ENCODE results near the gene ANKAR. TPM values are rescaled to one million over a fixed set of nuclear protein-coding genes. Genes with fewer than 3 reads are reported as not detected.

The ANKAR gene
- total and polyA plus RNA-seq, 7 experiments from 2014 or later, result 3.2 to 17.9 (median 8.5) TPM

DNA sequence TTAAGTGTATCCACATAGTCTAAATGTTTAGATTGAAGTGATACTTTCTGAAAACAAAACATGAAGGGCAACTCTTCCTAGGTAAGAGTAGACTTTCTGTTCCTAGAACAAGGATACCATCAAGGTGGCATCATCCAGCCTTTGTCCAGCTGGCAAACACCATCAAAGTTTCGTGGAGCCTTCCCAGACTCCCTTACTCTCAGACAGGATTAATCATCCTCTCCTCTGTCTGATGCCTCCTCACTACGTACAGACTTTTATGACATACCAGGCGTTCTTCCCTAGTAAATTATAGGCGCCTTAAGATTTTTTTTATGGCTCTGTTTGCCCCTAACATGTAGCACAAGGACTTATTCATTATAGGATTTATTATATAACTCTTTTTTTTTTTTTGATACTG, 42.6 kb upstream of the ANKAR start:
- CTCF ChIA-PET, result interaction anchor here (1.0 kb wide), 1 partner anchor 191 kb away, joined by 3 read pairs; the partner anchor contains the start of gene WDR75
- POLR2A ChIA-PET, result interaction anchor here (1.1 kb wide), 1 partner anchor 51 kb away, joined by 7 read pairs; the partner anchor contains the start of gene SLC40A1
- intact Hi-C loops (cut with micrococcal nuclease), result loop anchor here (2.0 kb wide), 2 partner anchors 51 to 165 kb away; partner anchors contain the start of gene SLC40A1 (in 1 of the 2)
- no peak overlapping the region for H3K4me3 ChIP-seq (ENCODE audit: low read length)
- H3K36me3 Mint-ChIP-seq, result no peaks in the 10 kb centered on the region
- H3K27me3 ChIP-seq (ENCODE audit: control insufficient read depth in 2 of 2, insufficient read depth in 2 of 2, low read length in 2 of 2), result no peaks in the 10 kb centered on the region
- no peak for ATAC-seq
- no peak overlapping the region for H3K27ac ChIP-seq (ENCODE audit: low read depth, low read length)
- H3K4me3 Mint-ChIP-seq, result no peak overlapping the region
- no peak for DNase-seq
- peaks cover 0 to 4% of the 10 kb centered on the region in 2 donors for H3K4me1 ChIP-seq (ENCODE audit: control insufficient read depth in 2 of 2, insufficient read depth in 2 of 2, low read length in 2 of 2)
- no peak overlapping the region for H3K27ac Mint-ChIP-seq
- H3K4me1 Mint-ChIP-seq, result peaks cover 0 to 16% (median 3%) of the 10 kb centered on the region in 7 donors
- no peaks in the 10 kb centered on the region for H3K9me3 Mint-ChIP-seq
- H3K9me3 ChIP-seq (ENCODE audit: control insufficient read depth in 2 of 3, low read length in 3 of 3), result no peaks in the 10 kb centered on the region
- H3K27me3 Mint-ChIP-seq, result peaks cover 0 to 3% (median 0%) of the 10 kb centered on the region in 5 donors
- H3K36me3 ChIP-seq (ENCODE audit: control insufficient read depth in 2 of 3, insufficient read depth in 3 of 3, low read length in 3 of 3), result no peaks in the 10 kb centered on the region

- peaks cover 0 to 12% (median 3%) of the 10 kb centered on the region in 7 donors for H3K4me1 Mint-ChIP-seq
- Histone ChIP-seq H3K27ac (ENCODE audit: low read depth, low read length) (no peak overlapping the region), H3K9me3 (ENCODE audit: control insufficient read depth in 2 of 3, low read length in 3 of 3) (no peaks in the 10 kb centered on the region), H3K4me3 (ENCODE audit: low read length) (no peak overlapping the region), H3K27me3 (ENCODE audit: control insufficient read depth in 2 of 2, insufficient read depth in 2 of 2, low read length in 2 of 2) (no peaks in the 10 kb centered on the region), H3K36me3 (ENCODE audit: control insufficient read depth in 2 of 3, insufficient read depth in 3 of 3, low read length in 3 of 3) (no peaks in the 10 kb centered on the region), H3K4me1 (ENCODE audit: control insufficient read depth in 2 of 2, insufficient read depth in 2 of 2, low read length in 2 of 2) (no peaks in the 10 kb centered on the region)
- H3K36me3 Mint-ChIP-seq, result no peaks in the 10 kb centered on the region
- no peak overlapping the region for H3K4me3 Mint-ChIP-seq
- ChIA-PET POLR2A (interaction anchor here (1.9 kb wide), 1 partner anchor 25 kb away, joined by 6 read pairs; no protein-coding TSS in a partner anchor), CTCF (interaction anchor here (0.7 to 1.1 kb wide), 3 partner anchors 26 to 169 kb away, joined by 3 read pairs; no protein-coding TSS in a partner anchor)
- no peaks in the 10 kb centered on the region for H3K9me3 Mint-ChIP-seq
- intact Hi-C loops (cut with micrococcal nuclease), result loop anchor here (1.0 to 2.0 kb wide), 4 partner anchors 53 to 539 kb away; partner anchors contain the start of gene SLC40A1 (in 1 of the 2)
- H3K27me3 Mint-ChIP-seq, result peaks cover 0 to 3% (median 0%) of the 10 kb centered on the region in 5 donors
- no peak overlapping the region for H3K27ac Mint-ChIP-seq
- DNase-seq (peak in 5 of 9 donors; percentile 23 to 39 (median 31)), ATAC-seq (peak; percentile 52)
These were observed 41.1 kb upstream of the ANKAR start for GRCh38 chr2:189633392-189633811.

DNA sequence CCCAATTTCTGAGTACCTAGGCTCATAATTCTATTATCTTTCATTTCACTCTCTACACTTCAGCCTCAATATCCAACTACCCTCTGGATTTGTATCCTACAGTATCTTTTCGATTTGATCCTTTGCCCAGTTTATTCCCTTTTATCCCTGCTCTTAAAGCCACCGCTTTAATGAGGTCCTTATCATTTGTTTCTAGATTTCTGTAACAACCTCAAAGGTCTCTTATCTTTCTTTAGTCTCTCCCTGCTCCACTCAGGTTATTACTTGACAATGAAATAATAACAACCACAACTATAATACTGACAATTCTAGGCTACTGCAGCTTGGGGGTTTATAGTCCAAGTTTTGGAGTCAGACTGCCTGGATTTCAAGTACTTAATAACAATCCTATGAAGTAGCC, 39.1 kb upstream of the ANKAR start:
- Mint-ChIP-seq H3K4me3 (no peak overlapping the region), H3K27ac (no peak overlapping the region), H3K9me3 (no peaks in the 10 kb centered on the region), H3K36me3 (no peaks in the 10 kb centered on the region), H3K4me1 (peaks cover 0 to 9% (median 0%) of the 10 kb centered on the region in 7 donors), H3K27me3 (peaks cover 0 to 3% (median 0%) of the 10 kb centered on the region in 5 donors)
- Histone ChIP-seq H3K27ac (ENCODE audit: low read depth, low read length) (no peak overlapping the region), H3K4me3 (ENCODE audit: low read length) (no peak overlapping the region), H3K9me3 (ENCODE audit: control insufficient read depth in 2 of 3, low read length in 3 of 3) (no peaks in the 10 kb centered on the region), H3K36me3 (ENCODE audit: control insufficient read depth in 2 of 3, insufficient read depth in 3 of 3, low read length in 3 of 3) (no peaks in the 10 kb centered on the region), H3K27me3 (ENCODE audit: control insufficient read depth in 2 of 2, insufficient read depth in 2 of 2, low read length in 2 of 2) (no peaks in the 10 kb centered on the region), H3K4me1 (ENCODE audit: control insufficient read depth in 2 of 2, insufficient read depth in 2 of 2, low read length in 2 of 2) (no peaks in the 10 kb centered on the region)
- POLR2A ChIA-PET, result interaction anchor here (0.6 to 1.9 kb wide), 2 partner anchors 23 to 1290 kb away, joined by 4 to 6 read pairs; no protein-coding TSS in a partner anchor
- ATAC-seq, result no peak
- intact Hi-C loops (cut with micrococcal nuclease), result no loop called here
- no peak for DNase-seq
- CTCF ChIA-PET, result interaction anchor here (0.8 to 0.9 kb wide), 2 partner anchors 12 to 83 kb away, joined by 3 read pairs; no protein-coding TSS in a partner anchor

DNA sequence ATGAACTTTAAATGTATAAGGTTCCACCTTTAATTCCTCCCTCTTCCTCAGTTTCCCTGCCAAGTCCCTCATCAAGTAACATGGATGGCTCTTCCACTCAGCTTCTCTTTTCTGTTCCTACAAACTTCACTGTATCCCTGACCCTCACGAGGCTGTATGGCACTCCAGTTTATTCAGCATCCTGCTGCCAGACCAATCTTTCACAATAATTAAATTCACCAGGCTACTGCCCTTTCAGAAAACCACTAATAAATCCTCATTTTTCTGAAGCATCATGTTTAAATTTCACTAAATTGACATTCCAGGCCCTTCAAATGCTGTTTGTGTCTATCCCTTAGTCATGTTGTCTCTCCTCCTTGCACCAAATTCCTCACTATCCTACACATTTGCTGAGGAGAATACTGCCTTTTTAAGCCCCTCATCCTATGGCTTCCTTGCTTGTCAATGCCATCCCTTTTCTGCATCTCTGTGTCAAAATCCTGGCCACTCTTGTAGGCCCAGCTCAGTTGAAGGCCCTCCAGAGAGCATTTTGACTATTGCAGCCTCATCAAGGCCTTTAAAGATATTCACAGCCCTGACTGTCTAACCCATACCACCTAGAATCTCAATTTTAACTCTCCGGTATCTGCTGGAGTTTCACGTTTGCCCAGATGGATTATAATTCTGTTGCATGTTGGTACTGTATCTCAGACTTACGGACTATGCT, 36.0 kb upstream of the ANKAR start:
- Mint-ChIP-seq H3K27ac (no peak overlapping the region), H3K4me1 (peaks cover 0 to 2% (median 0%) of the 10 kb centered on the region in 7 donors), H3K27me3 (peaks cover 0 to 3% (median 0%) of the 10 kb centered on the region in 5 donors), H3K4me3 (no peak overlapping the region), H3K9me3 (peaks cover 0 to 5% (median 0%) of the 10 kb centered on the region in 11 donors), H3K36me3 (no peaks in the 10 kb centered on the region)
- ChIA-PET CTCF (no interaction called here), POLR2A (no interaction called here)
- Histone ChIP-seq H3K4me1 (ENCODE audit: control insufficient read depth in 2 of 2, insufficient read depth in 2 of 2, low read length in 2 of 2) (no peaks in the 10 kb centered on the region), H3K27ac (ENCODE audit: low read depth, low read length) (no peak overlapping the region), H3K9me3 (ENCODE audit: control insufficient read depth in 2 of 3, low read length in 3 of 3) (no peaks in the 10 kb centered on the region), H3K27me3 (ENCODE audit: control insufficient read depth in 2 of 2, insufficient read depth in 2 of 2, low read length in 2 of 2) (no peaks in the 10 kb centered on the region), H3K36me3 (ENCODE audit: control insufficient read depth in 2 of 3, insufficient read depth in 3 of 3, low read length in 3 of 3) (no peaks in the 10 kb centered on the region), H3K4me3 (ENCODE audit: low read length) (no peak overlapping the region)
- intact Hi-C loops (cut with micrococcal nuclease), result no loop called here
- no peak for ATAC-seq
- no peak for DNase-seq

DNA sequence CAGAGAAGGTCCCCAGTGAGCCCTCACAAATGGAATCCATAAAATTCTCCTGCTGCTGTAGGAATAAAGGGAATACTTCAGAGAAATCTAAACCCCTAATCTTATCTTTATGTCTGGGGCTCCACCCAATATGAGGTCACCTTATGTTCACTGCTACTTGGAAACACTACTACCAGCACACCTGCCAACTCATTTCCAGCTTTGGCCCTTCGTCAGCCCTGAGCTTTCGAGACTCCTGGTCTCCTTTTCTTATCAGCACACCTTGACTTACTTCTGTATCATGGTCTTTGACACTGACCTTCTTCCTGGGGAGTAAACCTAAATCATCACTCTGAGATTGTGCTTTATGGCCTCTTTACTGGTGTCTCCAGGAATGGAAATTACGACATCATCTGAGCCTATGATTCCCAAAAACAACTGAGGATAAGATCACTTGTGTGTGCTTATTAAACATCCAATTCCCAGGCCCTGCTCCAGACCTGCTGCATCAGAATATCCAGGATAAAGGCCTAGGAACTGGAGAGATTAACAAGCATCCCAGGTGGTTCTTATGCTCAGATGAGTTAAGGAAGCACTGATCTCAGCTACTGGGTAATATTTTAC, 35.4 kb upstream of the ANKAR start:
- DNase-seq, result no peak
- Histone ChIP-seq H3K9me3 (ENCODE audit: control insufficient read depth in 2 of 3, low read length in 3 of 3) (no peaks in the 10 kb centered on the region), H3K4me1 (ENCODE audit: control insufficient read depth in 2 of 2, insufficient read depth in 2 of 2, low read length in 2 of 2) (no peaks in the 10 kb centered on the region), H3K4me3 (ENCODE audit: low read length) (no peak overlapping the region), H3K27me3 (ENCODE audit: control insufficient read depth in 2 of 2, insufficient read depth in 2 of 2, low read length in 2 of 2) (no peaks in the 10 kb centered on the region), H3K27ac (ENCODE audit: low read depth, low read length) (no peak overlapping the region), H3K36me3 (ENCODE audit: control insufficient read depth in 2 of 3, insufficient read depth in 3 of 3, low read length in 3 of 3) (no peaks in the 10 kb centered on the region)
- intact Hi-C loops (cut with micrococcal nuclease), result no loop called here
- CTCF ChIA-PET, result interaction anchor here (0.6 kb wide), 2 partner anchors 229 to 1649 kb away, joined by 3 read pairs; no protein-coding TSS in a partner anchor
- H3K27me3 Mint-ChIP-seq, result peaks cover 0 to 3% (median 0%) of the 10 kb centered on the region in 5 donors
- H3K9me3 Mint-ChIP-seq, result peaks cover 0 to 5% (median 0%) of the 10 kb centered on the region in 11 donors
- H3K4me1 Mint-ChIP-seq, result peaks cover 0 to 2% (median 0%) of the 10 kb centered on the region in 7 donors
- no peak overlapping the region for H3K4me3 Mint-ChIP-seq
- no peak for ATAC-seq
- no peak overlapping the region for H3K27ac Mint-ChIP-seq
- H3K36me3 Mint-ChIP-seq, result no peaks in the 10 kb centered on the region
- POLR2A ChIA-PET, result no interaction called here

GRCh38 chr2:189641002-189641401, 33.5 kb upstream of the ANKAR start:
- ATAC-seq, result no peak
- Histone ChIP-seq H3K36me3 (ENCODE audit: control insufficient read depth in 2 of 3, insufficient read depth in 3 of 3, low read length in 3 of 3) (no peaks in the 10 kb centered on the region), H3K27ac (ENCODE audit: low read depth, low read length) (no peak overlapping the region), H3K4me1 (ENCODE audit: control insufficient read depth in 2 of 2, insufficient read depth in 2 of 2, low read length in 2 of 2) (no peaks in the 10 kb centered on the region), H3K27me3 (ENCODE audit: control insufficient read depth in 2 of 2, insufficient read depth in 2 of 2, low read length in 2 of 2) (no peaks in the 10 kb centered on the region), H3K4me3 (ENCODE audit: low read length) (no peak overlapping the region), H3K9me3 (ENCODE audit: control insufficient read depth in 2 of 3, low read length in 3 of 3) (no peaks in the 10 kb centered on the region)
- POLR2A ChIA-PET, result interaction anchor here (0.6 to 1.1 kb wide), 2 partner anchors 17 to 72 kb away, joined by 3 read pairs; no protein-coding TSS in a partner anchor
- Mint-ChIP-seq H3K4me1 (peaks cover 0 to 2% (median 0%) of the 10 kb centered on the region in 7 donors), H3K36me3 (no peaks in the 10 kb centered on the region), H3K9me3 (peaks cover 0 to 5% (median 0%) of the 10 kb centered on the region in 11 donors), H3K27ac (no peak overlapping the region), H3K4me3 (no peak overlapping the region), H3K27me3 (no peaks in the 10 kb centered on the region)
- intact Hi-C loops (cut with micrococcal nuclease), result no loop called here
- DNase-seq, result no peak
- CTCF ChIA-PET, result interaction anchor here (0.7 kb wide), 1 partner anchor 71 kb away, joined by 3 read pairs; no protein-coding TSS in a partner anchor

All from naive thymus-derived CD4-positive, alpha-beta T cell (primary cell).